Bronchial epithelial cell (primary cell): ENCODE measurements around the gene ATXN10. TPM values are rescaled to one million over a fixed set of nuclear protein-coding genes. Genes with fewer than 3 reads are reported as not detected.

Source experiments
- DNase-seq: peaks from one replicate; pipeline ENCODE4 v3.0.0-alpha.2; 2010; ENCODE audit warnings: low read depth
- FAIRE-seq: peaks from 2 replicates; lab custom pipeline; 2011; peaks lifted over from hg19 to GRCh38; lab: Jason Lieb, UNC
- H3K27me3 ChIP-seq: 2 replicates; pipeline ENCODE4 v1.5.1; 2011; ENCODE audit warnings: low read length; ENCODE audit not compliant: control insufficient read depth, insufficient read depth
- H3K36me3 ChIP-seq: 2 replicates; pipeline ENCODE4 v1.5.1; 2011; ENCODE audit warnings: low read length; ENCODE audit not compliant: control insufficient read depth, insufficient read depth
- H3K4me3 ChIP-seq: 2 replicates; pipeline ENCODE4 v1.5.1; 2011; ENCODE audit warnings: mild to moderate bottlenecking, low read depth, low read length, control low read depth
- total RNA-seq: library from RNA; depleted of rRNA; stranded (reverse); fragments of >200 nt; gene quantifications from 2 replicates; pipeline ENCODE4 v1.2.1, GENCODE V29; 2014
- TF ChIP-seq, protein P1 (sequence below): IDR thresholded peaks from 2 replicates; pipeline ENCODE4 v1.5.1; 2011; ENCODE audit warnings: mild to moderate bottlenecking, moderate library complexity, low read length, control low read depth, inconsistent platforms; ENCODE audit not compliant: insufficient read depth, severe bottlenecking

ATXN10 gene
- total RNA-seq, 1 donor from 2014 or later: 81.9 TPM

DNA sequence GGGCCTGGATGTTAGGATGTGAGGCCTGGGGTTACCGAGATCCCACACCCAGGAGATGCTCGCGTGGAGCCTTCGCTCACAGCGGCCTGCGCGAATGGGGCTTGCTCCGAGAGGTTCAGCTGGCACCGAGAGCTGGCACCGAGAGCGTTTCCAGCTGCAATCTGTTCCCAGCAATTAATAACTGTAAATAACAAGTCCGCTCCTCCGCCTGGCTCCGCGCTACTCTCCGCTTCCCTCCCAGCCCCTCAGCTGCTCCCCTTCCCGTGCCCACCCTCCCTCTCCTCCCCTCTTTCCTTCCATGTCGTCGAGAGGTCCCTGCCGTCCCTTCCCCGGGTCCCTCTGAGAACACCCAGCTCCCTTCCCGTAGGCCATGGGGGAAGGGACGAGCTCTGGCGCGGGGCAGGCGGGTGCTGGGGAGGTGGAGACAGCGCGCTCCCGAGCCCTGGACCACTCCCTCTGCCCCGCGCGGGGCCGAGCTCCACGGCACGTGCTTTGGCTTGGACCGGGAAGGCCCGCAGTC, 194.6 kb downstream of the ATXN10 start:
- H3K4me3 ChIP-seq: no peak overlapping the region
- DNase-seq: no peak
- FAIRE-seq: no peak
- H3K36me3 ChIP-seq: no peaks in the 10 kb centered on the region
- TF ChIP-seq, protein P1, sequence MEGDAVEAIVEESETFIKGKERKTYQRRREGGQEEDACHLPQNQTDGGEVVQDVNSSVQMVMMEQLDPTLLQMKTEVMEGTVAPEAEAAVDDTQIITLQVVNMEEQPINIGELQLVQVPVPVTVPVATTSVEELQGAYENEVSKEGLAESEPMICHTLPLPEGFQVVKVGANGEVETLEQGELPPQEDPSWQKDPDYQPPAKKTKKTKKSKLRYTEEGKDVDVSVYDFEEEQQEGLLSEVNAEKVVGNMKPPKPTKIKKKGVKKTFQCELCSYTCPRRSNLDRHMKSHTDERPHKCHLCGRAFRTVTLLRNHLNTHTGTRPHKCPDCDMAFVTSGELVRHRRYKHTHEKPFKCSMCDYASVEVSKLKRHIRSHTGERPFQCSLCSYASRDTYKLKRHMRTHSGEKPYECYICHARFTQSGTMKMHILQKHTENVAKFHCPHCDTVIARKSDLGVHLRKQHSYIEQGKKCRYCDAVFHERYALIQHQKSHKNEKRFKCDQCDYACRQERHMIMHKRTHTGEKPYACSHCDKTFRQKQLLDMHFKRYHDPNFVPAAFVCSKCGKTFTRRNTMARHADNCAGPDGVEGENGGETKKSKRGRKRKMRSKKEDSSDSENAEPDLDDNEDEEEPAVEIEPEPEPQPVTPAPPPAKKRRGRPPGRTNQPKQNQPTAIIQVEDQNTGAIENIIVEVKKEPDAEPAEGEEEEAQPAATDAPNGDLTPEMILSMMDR: no peak
- no peaks in the 10 kb centered on the region for H3K27me3 ChIP-seq

DNA sequence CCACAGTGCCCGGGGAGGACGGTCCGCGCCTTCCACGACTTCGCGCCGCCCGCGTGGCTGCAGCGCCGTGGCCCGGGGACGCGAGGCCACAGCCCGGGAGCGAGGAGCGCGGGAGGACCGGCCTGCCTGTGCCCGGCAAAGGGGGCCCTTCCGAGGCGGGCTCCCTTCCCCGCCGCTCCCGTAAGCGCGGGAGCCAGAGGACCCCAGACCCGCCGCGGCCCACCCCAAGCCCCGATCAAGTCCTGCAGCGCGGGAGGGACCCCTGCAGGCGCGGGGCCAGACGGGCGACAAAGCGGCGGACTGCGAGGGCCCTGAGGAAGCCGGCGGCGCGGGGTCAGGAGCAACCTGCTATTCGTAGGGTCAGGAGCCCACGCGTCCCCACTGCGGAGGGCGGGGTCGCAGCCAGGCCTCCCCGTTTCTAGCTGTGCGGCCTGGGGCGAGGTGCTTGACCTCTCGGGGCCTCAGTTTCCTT, 195.0 kb downstream of the ATXN10 start:
- Histone ChIP-seq H3K36me3 (no peaks in the 10 kb centered on the region), H3K27me3 (no peaks in the 10 kb centered on the region), H3K4me3 (peak overlapping the region; percentile 10)
- no peak for FAIRE-seq
- DNase-seq: no peak
- TF ChIP-seq, protein P1: no peak

DNA sequence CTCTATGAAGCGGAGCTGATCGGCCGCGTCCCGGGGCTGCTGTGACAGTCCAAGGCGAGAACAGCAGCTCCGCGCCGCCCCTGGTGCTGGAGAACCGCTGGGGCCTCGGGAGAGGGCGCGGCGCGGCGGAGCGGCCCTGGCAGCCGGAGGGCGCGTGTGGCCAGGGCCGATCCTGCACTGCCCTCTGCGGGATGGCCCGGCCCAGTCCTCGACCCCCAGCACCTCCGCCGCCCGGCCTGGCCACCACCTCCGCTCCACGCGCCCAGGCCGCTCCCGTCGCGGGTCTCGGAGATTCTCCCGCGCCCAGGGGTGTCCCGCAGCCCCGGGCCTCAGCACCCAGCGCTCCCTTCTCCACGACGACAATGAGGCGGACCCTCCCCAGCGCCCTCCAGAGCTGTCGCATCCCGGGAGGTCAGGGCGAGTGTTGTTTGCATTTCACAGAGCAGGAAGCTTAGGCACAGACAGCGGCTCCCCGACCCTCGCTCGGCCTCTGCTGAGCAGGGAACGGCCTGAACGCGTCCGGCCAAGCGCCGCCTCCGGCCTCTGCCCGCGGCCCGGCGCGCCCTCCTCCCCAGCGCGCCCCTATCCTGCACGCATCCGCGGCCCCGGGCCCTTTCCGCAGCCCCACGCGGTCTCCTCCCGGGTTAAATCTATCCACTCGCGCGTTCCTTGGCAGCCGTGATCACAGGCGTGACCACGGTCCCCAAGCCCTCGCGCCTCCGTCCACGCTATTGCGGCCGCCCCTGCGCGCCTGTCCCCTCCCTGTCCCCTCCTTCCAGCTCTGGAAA, 195.7 kb downstream of the ATXN10 start:
- TF ChIP-seq, protein P1: peak; percentile 5
- Histone ChIP-seq H3K27me3 (no peaks in the 10 kb centered on the region), H3K36me3 (no peaks in the 10 kb centered on the region), H3K4me3 (peak overlapping the region; percentile 27)
- no peak for FAIRE-seq
- DNase-seq: no peak

DNA sequence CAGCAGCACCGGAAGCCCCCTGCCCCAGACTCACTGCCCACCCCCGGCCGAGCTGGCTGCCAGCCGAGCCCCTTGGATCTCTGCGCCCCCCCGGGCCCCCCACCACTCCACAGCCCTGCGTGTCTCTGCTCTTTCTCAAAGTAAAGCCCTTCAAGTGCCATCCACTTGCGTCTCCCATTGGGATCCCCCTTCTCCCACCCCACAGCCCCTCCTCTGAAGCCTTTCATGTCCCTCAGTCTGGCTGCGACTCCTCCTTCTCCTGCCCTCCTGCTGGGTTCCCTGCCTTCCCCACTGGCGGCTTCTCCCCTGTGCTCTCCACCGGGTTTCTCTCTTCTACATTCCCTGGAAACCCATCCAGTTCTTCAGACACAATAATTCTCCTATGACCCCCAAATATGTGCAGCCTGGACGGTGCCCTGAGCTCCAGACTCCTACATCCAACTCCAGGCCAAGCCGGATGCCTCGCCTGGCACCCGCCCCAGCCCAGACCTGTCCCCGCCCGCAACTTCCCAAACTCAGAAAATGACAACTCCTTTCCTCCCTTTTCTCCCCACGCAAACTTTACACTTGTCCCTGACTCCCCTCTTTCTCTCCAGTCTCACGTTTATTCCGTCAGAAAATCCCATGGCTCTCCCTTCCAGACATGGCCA, 196.4 kb downstream of the ATXN10 start:
- no peak overlapping the region for H3K4me3 ChIP-seq
- DNase-seq: no peak

DNA sequence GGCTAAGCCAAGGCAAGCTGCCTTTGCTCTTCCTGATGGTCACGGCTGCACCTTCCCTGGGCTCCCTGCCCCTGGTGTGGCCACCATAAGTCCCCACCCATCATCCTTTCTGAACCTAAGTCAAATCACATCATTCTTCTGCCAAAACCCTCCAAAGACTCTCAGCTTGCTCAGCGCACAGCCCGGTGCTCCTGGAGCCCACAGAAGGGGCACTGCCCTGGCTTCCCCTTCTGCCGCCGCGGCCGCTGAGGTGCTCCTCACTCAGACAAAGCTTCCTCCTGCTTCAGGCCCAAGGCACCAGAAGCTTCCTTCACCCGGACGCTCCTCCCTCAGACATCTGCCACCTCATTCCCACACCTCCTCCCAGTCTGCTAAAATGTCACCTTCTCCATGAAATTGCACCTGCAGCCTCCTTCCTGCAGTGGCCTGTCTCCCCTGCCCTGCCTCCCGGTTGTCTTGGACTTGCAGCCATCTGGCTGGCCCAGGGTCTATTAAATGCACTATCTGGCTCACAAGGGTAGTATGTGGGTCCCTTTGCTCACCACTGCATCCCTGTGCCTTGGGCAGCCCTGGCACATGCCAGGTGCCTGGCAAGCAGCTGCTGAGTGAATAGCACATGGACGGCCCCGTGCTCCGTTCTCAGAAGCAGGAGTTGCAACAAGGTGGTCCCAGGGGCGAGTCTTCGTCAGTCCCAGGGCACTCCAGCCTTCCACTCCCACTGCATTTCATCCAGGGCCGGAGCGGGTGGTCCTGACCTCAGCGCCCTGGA, 197.1 kb downstream of the ATXN10 start:
- Histone ChIP-seq H3K4me3 (no peak overlapping the region), H3K27me3 (no peaks in the 10 kb centered on the region), H3K36me3 (no peaks in the 10 kb centered on the region)
- FAIRE-seq (no peak), DNase-seq (no peak)
- TF ChIP-seq, protein P1: no peak

More for the DNA sequence above, 196.4 kb downstream of the ATXN10 start:
- Histone ChIP-seq H3K36me3 (no peaks in the 10 kb centered on the region), H3K27me3 (no peaks in the 10 kb centered on the region)
- FAIRE-seq: no peak
- TF ChIP-seq, protein P1: no peak
